Right renal cortex interstitium (tissue), 3 donors: ENCODE results near the gene DGKE. TPM values are rescaled to one million over a fixed set of nuclear protein-coding genes. Genes with fewer than 3 reads are reported as not detected.

Experiments used
- DNase-seq, 3 donors: peaks; one replicate each; pipeline ENCODE4 v3.0.0-alpha.2; 2013; ENCODE audit warnings: low read depth in 3 of 3, low spot score in 2 of 3
- polyA plus RNA-seq, 3 donors: library from polyadenylated mRNA; unstranded; fragments of 120-200 nt; gene quantifications; one replicate each; pipeline ENCODE4 v1.2.1, GENCODE V29; 2013; ENCODE audit not compliant: insufficient read length in 3 of 3

The DGKE gene
- polyA plus RNA-seq, 3 donors, result 3.2 to 3.5 (median 3.4) TPM

GRCh38 chr17:56838687-56839086 is 4.7 kb downstream of the DGKE start:
- DNase-seq, result no peak

GRCh38 chr17:56842577-56842976 is 8.6 kb downstream of the DGKE start:
- DNase-seq, result no peak

DNA sequence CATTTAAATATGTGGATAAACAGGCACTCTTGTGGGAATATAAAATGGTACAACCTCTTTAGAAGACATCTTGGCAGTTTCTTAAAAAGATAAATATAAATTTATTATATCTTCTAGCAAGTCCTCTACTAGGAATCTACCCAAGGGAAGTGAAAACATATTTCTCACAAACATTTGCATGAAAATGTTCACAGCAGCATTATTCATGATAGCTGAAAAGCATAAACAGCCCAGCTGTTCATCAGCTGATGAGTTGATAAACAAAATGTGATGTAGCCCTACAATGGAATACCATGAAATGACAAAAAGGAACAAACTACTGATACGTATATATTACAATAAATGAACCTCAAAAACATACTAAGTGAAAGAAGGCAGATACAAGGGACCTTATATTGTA is 12.0 kb downstream of the DGKE start:
- DNase-seq, result no peak

- no peak for DNase-seq
These were observed 13.2 kb downstream of the DGKE start for GRCh38 chr17:56847106-56847505.

- DNase-seq, result no peak
These were observed 15.2 kb downstream of the DGKE start for GRCh38 chr17:56849131-56849530.

DNA sequence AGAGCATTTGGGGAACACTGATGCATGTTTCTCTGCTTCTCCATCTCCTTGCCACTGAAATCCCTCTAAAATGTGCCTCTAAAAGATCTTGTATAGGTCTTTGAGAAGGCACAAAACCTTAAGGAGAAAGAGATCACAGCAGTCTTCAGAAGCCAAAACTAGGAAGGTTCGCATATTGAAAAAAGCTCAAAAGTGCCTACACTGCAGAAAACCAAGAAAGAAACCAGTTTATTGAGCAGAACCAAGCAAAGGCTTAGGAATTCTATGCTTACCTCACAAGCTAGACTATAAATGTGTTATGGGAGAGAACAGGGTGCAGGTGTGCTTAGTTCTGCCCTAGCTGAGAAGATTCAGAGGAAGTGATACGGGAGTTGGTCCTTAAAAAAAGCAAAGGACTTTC is 16.6 kb downstream of the DGKE start:
- no peak for DNase-seq

DNA sequence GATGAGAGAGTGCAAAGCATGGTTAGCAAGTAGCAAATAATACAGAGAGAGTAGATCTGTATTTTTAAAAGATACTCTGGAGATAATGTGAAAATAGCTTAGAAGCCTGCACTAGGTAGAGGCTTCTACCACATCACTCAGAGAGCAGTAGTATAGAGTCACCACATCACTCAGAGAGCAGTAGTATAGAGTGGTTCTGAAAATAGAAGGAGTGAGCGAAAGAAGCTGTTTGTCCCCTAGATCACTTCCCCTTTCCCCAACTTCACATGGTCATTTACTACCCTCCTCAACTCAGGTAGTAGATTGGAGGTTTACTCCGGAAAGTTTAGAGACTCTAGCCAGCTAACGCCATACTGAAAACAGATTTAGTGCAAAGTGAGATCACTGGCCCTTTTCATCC is 17.1 kb downstream of the DGKE start:
- no peak for DNase-seq

DNA sequence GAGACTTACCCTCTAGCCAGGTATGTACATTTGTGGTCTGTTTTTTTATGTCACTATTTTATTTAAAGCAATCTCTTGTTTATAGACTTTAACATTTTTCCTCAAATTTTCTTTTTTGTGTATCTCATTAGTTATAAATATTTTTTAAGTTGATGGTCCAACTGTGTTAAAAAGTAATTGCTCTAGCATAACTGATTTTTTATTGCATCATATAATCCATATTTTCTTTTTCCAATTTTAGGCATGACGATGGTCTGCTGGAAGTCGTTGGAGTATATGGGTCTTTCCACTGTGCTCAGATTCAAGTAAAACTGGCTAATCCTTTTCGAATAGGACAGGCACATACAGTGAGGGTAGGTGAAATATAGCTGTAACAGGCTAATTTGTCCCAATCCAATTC is 27.9 kb downstream of the DGKE start:
- no peak for DNase-seq

- no peak for DNase-seq
These were observed 30.0 kb downstream of the DGKE start for GRCh38 chr17:56863974-56864373.

- DNase-seq, result no peak
These were observed 32.1 kb downstream of the DGKE start for GRCh38 chr17:56866076-56866475.

- DNase-seq, result no peak
These were observed 32.5 kb downstream of the DGKE start for GRCh38 chr17:56866496-56866895.

DNA sequence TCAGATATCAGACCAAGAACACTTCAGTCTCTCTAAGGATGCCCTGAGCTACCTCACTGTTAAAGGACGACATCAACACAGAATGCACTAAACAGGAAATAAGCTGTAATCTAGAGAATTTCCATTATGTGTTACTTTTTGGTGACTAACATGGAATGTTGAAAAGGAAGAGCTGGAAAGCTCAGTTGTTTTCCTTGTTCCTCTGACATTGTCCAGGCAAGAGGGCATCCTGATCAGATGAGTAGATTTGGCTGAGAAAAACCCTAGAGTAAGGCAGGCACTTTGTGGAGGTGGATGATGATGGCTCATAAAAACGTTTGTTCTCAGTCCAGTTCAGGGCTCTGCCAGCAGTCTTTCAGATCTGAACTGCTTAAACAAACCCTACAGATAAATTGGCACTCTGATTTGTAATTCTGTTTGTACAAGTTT is 34.0 kb downstream of the DGKE start:
- no peak for DNase-seq

- no peak for DNase-seq
These were observed 34.8 kb downstream of the DGKE start for GRCh38 chr17:56868716-56869115.

GRCh38 chr17:56870081-56870651 is 36.2 kb downstream of the DGKE start:
- DNase-seq, result no peak

DNA sequence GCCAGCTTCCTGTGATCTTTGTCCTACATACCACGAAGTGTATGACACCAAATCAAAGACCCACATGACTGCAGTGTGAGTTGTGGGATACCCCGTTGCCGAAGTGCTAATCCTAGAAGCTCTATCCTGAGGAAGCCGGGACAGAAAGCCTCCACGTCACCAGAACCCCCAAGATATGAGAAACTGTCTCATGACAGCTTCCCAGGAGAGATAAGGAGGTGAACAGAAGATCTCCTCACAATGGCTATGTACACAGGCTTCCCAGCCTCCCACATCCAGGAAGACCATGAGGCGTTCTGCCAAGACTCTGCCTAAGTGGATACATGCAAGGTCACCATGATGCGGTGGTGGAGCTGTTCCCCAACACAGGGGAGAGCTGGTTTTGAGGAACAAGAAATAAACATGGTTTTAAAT is 42.8 kb downstream of the DGKE start:
- DNase-seq, result no peak

- no peak for DNase-seq
These were observed 45.3 kb downstream of the DGKE start for GRCh38 chr17:56879280-56879679.

- DNase-seq, result no peak
These were observed 46.2 kb downstream of the DGKE start for GRCh38 chr17:56880133-56880532.

DNA sequence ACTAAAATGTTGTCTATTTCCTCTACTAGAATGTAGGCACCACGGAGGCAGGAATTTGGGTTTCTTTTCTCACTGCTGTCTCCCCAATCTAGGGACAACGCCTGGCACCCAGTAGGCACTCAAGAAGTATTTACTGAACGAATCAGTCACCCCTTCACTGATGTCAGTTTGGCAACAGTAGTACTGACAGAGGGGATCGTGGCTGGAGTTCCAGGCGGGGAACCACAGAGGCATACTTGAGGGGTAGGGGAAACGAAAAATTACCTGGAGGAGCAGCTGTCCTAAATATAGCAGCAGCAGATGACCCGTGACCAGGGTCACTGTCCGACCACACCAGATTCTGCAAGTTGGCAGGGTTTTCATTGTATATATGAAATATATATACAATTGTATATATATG is 46.6 kb downstream of the DGKE start:
- DNase-seq, result no peak

GRCh38 chr17:56881685-56882295 is 47.8 kb downstream of the DGKE start:
- DNase-seq, result no peak

DNA sequence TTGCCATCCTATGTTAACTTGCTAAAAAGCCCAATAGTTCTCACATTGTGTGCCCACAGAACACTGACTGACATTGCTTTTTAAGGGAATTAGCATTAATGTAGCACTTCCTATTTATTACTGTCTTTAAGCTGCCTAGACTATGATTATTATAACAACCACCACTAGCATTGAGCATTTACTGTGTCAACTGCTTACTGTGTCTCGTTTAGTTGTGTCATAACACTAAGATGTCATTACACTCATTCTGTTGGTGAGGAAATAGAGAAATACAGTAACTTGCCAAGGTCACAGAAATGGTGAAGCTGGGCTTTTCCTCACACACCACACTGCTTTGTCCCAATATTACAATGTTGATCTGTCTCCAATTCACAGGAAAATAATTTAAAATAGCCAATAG is 49.7 kb downstream of the DGKE start:
- no peak for DNase-seq

DNA sequence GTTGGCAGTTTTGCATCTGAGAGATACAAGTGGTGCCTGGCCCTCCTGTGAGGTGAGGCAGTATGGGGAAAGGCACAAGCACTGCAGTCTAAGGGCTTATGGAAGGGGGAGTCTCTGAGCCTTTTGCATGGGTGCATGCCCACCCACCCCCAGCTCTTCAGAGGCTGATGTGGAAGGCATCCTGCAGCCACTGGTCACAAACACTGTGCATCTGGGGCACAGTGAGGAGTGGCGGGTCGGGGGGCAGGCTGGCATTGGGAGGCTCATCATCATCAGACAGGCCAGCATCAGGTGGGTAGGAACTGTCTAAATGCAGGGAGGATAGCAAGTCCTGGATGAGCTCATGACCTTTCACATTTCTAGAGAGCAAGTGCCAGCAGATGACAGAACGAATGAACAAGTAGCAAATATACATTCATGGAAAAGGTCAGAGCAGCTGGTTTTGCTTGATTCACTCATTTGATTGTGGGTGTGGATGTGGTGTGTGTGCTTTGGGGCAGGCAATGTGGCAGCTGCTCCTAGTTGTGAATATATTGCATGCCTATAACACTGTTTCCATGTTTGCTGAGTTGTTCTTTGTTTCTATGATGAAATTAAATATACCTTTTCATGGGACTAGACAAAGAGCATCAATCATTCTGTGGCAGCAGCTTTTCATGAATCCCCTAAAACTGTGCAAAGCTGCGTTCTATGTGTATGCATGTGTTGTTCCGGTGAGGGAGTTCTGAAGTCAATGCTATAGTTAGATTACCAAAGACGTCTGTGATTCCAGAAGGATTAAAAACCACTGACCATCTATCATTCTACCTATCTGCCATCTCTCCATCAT is 50.7 kb downstream of the DGKE start:
- DNase-seq, result no peak

- no peak for DNase-seq
These were observed 51.3 kb downstream of the DGKE start for GRCh38 chr17:56885312-56885657.
